Measurements from ENCODE around the gene CYB5D1.

DNA sequence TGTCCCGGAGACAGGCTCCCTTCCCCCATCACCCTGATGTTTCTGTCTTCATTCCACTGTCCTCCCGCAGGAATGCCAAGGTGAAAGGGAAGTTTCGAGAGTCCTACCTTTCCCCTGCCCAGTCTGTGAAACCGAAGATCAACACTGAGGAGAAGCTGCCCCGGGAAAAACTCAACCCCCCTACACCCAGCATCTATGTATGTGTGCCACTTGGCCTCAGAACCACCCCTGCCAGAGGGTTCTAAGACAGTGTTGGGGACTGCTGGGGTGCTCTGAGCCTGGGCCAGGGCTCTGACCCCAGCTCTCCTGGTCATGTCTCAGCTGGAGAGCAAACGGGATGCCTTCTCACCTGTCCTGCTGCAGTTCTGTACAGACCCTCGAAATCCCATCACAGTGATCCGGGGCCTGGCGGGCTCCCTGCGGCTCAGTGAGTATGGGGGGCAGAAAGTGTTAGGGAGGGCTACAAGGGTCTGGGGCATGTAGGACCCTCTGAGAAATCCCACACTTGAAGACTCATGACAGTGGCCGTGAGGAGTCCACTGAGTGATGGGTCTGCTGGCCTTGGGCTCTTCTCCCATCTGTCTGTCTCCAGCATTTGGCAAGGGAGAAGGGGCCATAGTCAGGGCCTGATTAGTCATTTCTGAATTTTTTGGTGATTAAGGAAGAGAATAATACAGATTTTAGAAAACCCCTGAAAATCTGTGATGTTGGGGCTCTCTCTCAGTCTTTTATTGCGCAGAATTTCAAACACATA lies 7.9 kb upstream of the CYB5D1 start:
- TF ChIP-seq CTCF (conservative IDR thresholded peaks at IDR 0.05 in 1 of 2, IDR thresholded peaks at IDR 0.05 in 1 of 2; ENCODE audit: low read depth in 1 of 2, low read length in 2 of 2) (no peak), EZH2 (IDR thresholded peaks at IDR 0.05; ENCODE audit: low read length, missing control alignments) (no peak)

Measured in fibroblast of lung (primary cell).